CD14-positive monocyte (primary cell): ENCODE measurements around the gene CREB3L4. TPM values are rescaled to one million over a fixed set of nuclear protein-coding genes. Genes with fewer than 3 reads are reported as not detected.

ENCODE experiments used
- DNase-seq, 3 donors: peaks; one replicate each; pipeline ENCODE4 v3.0.0-alpha.2; 2011 to 2022
- H2AFZ ChIP-seq: 2 replicates; pipeline ENCODE4 v1.6.0; 2012; ENCODE audit warnings: mild to moderate bottlenecking, low read depth, low read length, inconsistent platforms; ENCODE audit not compliant: insufficient read depth, poor library complexity, severe bottlenecking
- H3K27ac ChIP-seq, 2 donors: 1 replicate in 1 of 2; 2 replicates in 1 of 2; pipeline ENCODE4 v1.5.1; 2012 to 2013; ENCODE audit warnings: low read length in 2 of 2, control low read depth in 1 of 2, inconsistent platforms in 1 of 2, low read depth in 1 of 2, mild to moderate bottlenecking in 1 of 2
- H3K27me3 ChIP-seq, 2 donors: one replicate each; pipeline versions ENCODE4 v1.6.0 to v1.6.1; 2011 to 2013; ENCODE audit warnings: low read length in 2 of 2; ENCODE audit not compliant: control insufficient read depth in 2 of 2, insufficient read depth in 2 of 2
- H3K36me3 ChIP-seq, 2 donors: replicated peaks in 1 of 2; 1 replicate in 1 of 2; 2 replicates in 1 of 2; pipeline versions ENCODE4 v1.5.1 to v1.6.1; 2012 to 2013; ENCODE audit warnings: low read length in 2 of 2, control low read depth in 1 of 2, inconsistent platforms in 1 of 2, mild to moderate bottlenecking in 1 of 2; ENCODE audit not compliant: insufficient read depth in 2 of 2, control insufficient read depth in 1 of 2
- H3K4me1 ChIP-seq, 2 donors: 1 replicate in 1 of 2; 2 replicates in 1 of 2; pipeline versions ENCODE4 v1.5.1 to v1.6.1; 2012 to 2013; ENCODE audit warnings: low read length in 2 of 2, control low read depth in 1 of 2, inconsistent platforms in 1 of 2, mild to moderate bottlenecking in 1 of 2, moderate library complexity in 1 of 2; ENCODE audit not compliant: insufficient read depth in 2 of 2, control insufficient read depth in 1 of 2
- H3K4me2 ChIP-seq: replicated peaks from 2 replicates; pipeline ENCODE3; 2012; ENCODE audit warnings: low read length, moderate library complexity, mild to moderate bottlenecking; ENCODE audit not compliant: poor library complexity, severe bottlenecking; ENCODE audit errors: extremely low read depth
- H3K4me3 ChIP-seq, 3 experiments: fragments of 200-600 bp in 1 of 3; sonication (generic) in 1 of 3; replicated peaks in 1 of 3; 1 replicate in 2 of 3; 2 replicates in 1 of 3; pipeline ENCODE4 v1.5.1; 2011 to 2013; ENCODE audit warnings: low read length in 3 of 3, mild to moderate bottlenecking in 3 of 3, control low read depth in 2 of 3, low read depth in 2 of 3, inconsistent platforms in 1 of 3, moderate library complexity in 1 of 3
- H3K79me2 ChIP-seq: 2 replicates; pipeline ENCODE4 v1.6.0; 2012; ENCODE audit warnings: mild to moderate bottlenecking, control low read depth, inconsistent platforms, low read length, moderate library complexity; ENCODE audit not compliant: insufficient read depth
- H3K9ac ChIP-seq: 2 replicates; pipeline ENCODE4 v1.6.0; 2017; ENCODE audit warnings: low read length, mild to moderate bottlenecking; ENCODE audit not compliant: insufficient read depth, poor library complexity, severe bottlenecking
- H3K9me3 ChIP-seq, 2 donors: replicated peaks in 1 of 2; 1 replicate in 1 of 2; 2 replicates in 1 of 2; pipeline versions ENCODE4 v1.5.1 to v1.6.1; 2012 to 2013; ENCODE audit warnings: low read length in 2 of 2, control low read depth in 1 of 2; ENCODE audit not compliant: control insufficient read depth in 1 of 2, insufficient read depth in 1 of 2
- H4K20me1 ChIP-seq: 2 replicates; pipeline ENCODE4 v1.6.0; 2012; ENCODE audit warnings: mild to moderate bottlenecking, low read length, control low read depth, moderate library complexity; ENCODE audit not compliant: insufficient read depth
- H3K27ac Mint-ChIP-seq, 7 donors: one replicate each; pipeline ENCODE4 v1.8.0; 2020; ENCODE audit warnings: mild to moderate bottlenecking in 7 of 7, mixed read lengths in 7 of 7, moderate library complexity in 6 of 7, inconsistent platforms in 2 of 7
- H3K27me3 Mint-ChIP-seq, 3 donors: one replicate each; pipeline ENCODE4 v1.8.0; 2021 to 2022; ENCODE audit warnings: low read depth in 3 of 3, mild to moderate bottlenecking in 3 of 3, mixed read lengths in 3 of 3, moderate library complexity in 3 of 3, inconsistent platforms in 1 of 3
- H3K36me3 Mint-ChIP-seq, 2 donors: one replicate each; pipeline ENCODE4 v1.8.0; 2020; ENCODE audit warnings: mixed read lengths in 2 of 2, inconsistent platforms in 1 of 2, mild to moderate bottlenecking in 1 of 2
- H3K4me1 Mint-ChIP-seq: one replicate; pipeline ENCODE4 v1.8.0; 2020; ENCODE audit warnings: mild to moderate bottlenecking, mixed read lengths
- H3K4me3 Mint-ChIP-seq, 2 donors: one replicate each; pipeline ENCODE4 v1.8.0; 2020; ENCODE audit warnings: mild to moderate bottlenecking in 2 of 2, mixed read lengths in 2 of 2, moderate library complexity in 1 of 2
- H3K9me3 Mint-ChIP-seq, 7 donors: one replicate each; pipeline ENCODE4 v1.8.0; 2020 to 2022; ENCODE audit warnings: mixed read lengths in 7 of 7, mild to moderate bottlenecking in 6 of 7, moderate library complexity in 6 of 7, inconsistent platforms in 2 of 7
- WGBS: methylation state at CpG from one replicate; pipeline ENCODE4 v1.1.5; 2013; ENCODE audit warnings: missing lambda C conversion rate; ENCODE audit not compliant: insufficient coverage; 5-methylcytosine and 5-hydroxymethylcytosine counted together
- intact Hi-C, 2 donors: fragments of 100-400 bp; cut with micrococcal nuclease; formaldehyde crosslinking; loops; one replicate each; pipeline versions ENCODE4 v1.15.0 to v1.15.1; 2023
- polyA plus RNA-seq, 3 donors: library from polyadenylated mRNA; depleted of rRNA in 1 of 3; unstranded in 2 of 3; stranded (reverse) in 1 of 3; fragments of 300-500 nt in 2 of 3; fragments of >200 nt in 1 of 3; fragmentation: Illumina TruSeq in 2 of 3; gene quantifications; 1 replicate in 2 of 3; 2 replicates in 1 of 3; pipeline ENCODE4 v1.2.3, GENCODE V29; 2012 to 2021
- TF ChIP-seq, protein P1 (sequence below): fragments of 200-600 bp; IDR thresholded peaks from one replicate; pipeline ENCODE4 v1.8.0; 2022; ENCODE audit warnings: antibody characterized with exemption, mild to moderate bottlenecking

CREB3L4 gene
- polyA plus RNA-seq, 3 donors, result 5.0 to 7.6 (median 6.8) TPM

DNA sequence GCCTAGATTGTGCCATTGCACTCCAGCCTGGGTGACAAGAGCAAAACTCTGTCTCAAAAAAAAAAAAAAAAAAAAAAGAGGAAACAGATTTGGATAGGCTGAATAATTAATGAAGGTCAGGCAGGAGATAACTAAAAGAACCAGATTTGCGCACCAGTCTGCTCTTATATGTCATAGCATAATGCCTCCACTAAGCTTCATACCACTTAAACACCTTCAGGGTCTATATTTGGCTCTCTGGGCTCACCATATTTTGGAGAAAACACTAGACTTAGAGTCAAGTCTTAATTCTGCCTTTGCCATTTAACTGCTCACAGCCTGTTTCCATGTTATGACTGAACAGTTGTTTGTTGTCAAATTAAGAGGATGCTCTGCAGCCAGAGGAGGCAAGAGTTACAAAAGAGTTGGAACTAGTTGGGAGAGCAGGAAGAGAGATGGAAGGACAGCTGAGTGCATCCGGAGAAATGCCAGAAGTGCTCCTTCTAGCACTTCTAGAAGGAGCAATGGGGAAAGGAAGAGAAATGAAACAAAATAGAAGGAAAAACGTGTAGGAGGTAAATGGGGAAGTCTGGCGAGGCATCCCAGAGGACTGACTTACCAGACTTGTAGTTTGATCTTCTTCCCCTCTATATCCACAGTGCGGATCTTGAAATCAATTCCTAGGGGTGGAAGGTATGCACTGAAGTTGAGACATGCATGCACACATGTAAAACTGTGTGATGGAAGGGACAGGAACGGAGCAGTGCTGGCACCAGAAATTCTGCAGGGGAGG is 16.6 kb downstream of the CREB3L4 start:
- intact Hi-C loops, result no loop called here

GRCh38 chr1:153985341-153985912 is 17.7 kb downstream of the CREB3L4 start:
- Histone ChIP-seq H3K27ac (no peak overlapping the region), H3K4me2 (peak overlapping the region; percentile 86), H4K20me1 (no peaks in the 10 kb centered on the region), H3K4me1 (peaks cover 37 to 49% of the 10 kb centered on the region in 2 donors), H3K4me3 (peak overlapping the region in 1 of 3 experiments; percentile 78), H3K36me3 (no peaks in the 10 kb centered on the region), H3K9ac (peak overlapping the region; percentile 25), H3K9me3 (no peaks in the 10 kb centered on the region), H2AFZ (peak overlapping the region; percentile 83), H3K27me3 (no peaks in the 10 kb centered on the region), H3K79me2 (no peaks in the 10 kb centered on the region)
- H3K9me3 Mint-ChIP-seq, result peaks cover 0 to 2% (median 0%) of the 10 kb centered on the region in 7 donors
- WGBS, result 29% methylated on average over 5 of the region's 7 CpGs
- TF ChIP-seq, protein P1, sequence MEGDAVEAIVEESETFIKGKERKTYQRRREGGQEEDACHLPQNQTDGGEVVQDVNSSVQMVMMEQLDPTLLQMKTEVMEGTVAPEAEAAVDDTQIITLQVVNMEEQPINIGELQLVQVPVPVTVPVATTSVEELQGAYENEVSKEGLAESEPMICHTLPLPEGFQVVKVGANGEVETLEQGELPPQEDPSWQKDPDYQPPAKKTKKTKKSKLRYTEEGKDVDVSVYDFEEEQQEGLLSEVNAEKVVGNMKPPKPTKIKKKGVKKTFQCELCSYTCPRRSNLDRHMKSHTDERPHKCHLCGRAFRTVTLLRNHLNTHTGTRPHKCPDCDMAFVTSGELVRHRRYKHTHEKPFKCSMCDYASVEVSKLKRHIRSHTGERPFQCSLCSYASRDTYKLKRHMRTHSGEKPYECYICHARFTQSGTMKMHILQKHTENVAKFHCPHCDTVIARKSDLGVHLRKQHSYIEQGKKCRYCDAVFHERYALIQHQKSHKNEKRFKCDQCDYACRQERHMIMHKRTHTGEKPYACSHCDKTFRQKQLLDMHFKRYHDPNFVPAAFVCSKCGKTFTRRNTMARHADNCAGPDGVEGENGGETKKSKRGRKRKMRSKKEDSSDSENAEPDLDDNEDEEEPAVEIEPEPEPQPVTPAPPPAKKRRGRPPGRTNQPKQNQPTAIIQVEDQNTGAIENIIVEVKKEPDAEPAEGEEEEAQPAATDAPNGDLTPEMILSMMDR, result no peak
- H3K36me3 Mint-ChIP-seq, result no peaks in the 10 kb centered on the region
- peaks cover 2 to 6% (median 2%) of the 10 kb centered on the region in 3 donors for H3K27me3 Mint-ChIP-seq
- H3K27ac Mint-ChIP-seq, result peak overlapping the region; percentile 20 to 88 (median 74)
- H3K4me3 Mint-ChIP-seq, result peak overlapping the region; percentile 80 to 95
- peaks cover 49% of the 10 kb centered on the region for H3K4me1 Mint-ChIP-seq
- peak; percentile 70 to 95 (median 81) for DNase-seq
- intact Hi-C loops, result loop anchor here (5.0 kb wide), 3 partner anchors 63 to 308 kb away; partner anchors contain the start of genes GATAD2B (in 1 of the 2) and NPR1 (in 1 of the 2)

More for the DNA sequence above, 16.6 kb downstream of the CREB3L4 start:
- H3K9me3 Mint-ChIP-seq, result peaks cover 0 to 2% (median 0%) of the 10 kb centered on the region in 7 donors
- no peak overlapping the region for H3K9ac ChIP-seq
- H3K4me1 ChIP-seq, result peaks cover 32 to 43% of the 10 kb centered on the region in 2 donors
- H3K27ac Mint-ChIP-seq, result peak overlapping the region in 5 of 7 donors; percentile 1 to 78 (median 38)
- no peaks in the 10 kb centered on the region for H4K20me1 ChIP-seq
- H2AFZ ChIP-seq, result no peak overlapping the region
- H3K4me3 ChIP-seq, result no peak overlapping the region
- no peak for DNase-seq
- no peak overlapping the region for H3K27ac ChIP-seq
- H3K27me3 Mint-ChIP-seq, result peaks cover 0 to 6% (median 2%) of the 10 kb centered on the region in 3 donors
- no peak overlapping the region for H3K4me2 ChIP-seq
- H3K4me1 Mint-ChIP-seq, result peaks cover 45% of the 10 kb centered on the region
- no peaks in the 10 kb centered on the region for H3K79me2 ChIP-seq
- no peaks in the 10 kb centered on the region for H3K36me3 Mint-ChIP-seq
- H3K36me3 ChIP-seq, result no peaks in the 10 kb centered on the region
- no peaks in the 10 kb centered on the region for H3K27me3 ChIP-seq
- WGBS, result 82% methylated on average over 1 of the region's 6 CpGs
- no peaks in the 10 kb centered on the region for H3K9me3 ChIP-seq
- peak overlapping the region in 1 of 2 donors; percentile 11 for H3K4me3 Mint-ChIP-seq
- TF ChIP-seq, protein P1, result no peak
